GM23248 (cell line): ENCODE results near the gene NCK2.
"Not testable (repeated sequence)": the region's sequence is repeated elsewhere in the genome, so short reads cannot be mapped to it uniquely, and the experiment has no call there.

Source experiments
- EZH2 ChIP-seq: fragments of 200-600 bp; sonication (generic); IDR thresholded peaks from 2 replicates; pipeline ENCODE4 v1.6.1; 2018; ENCODE audit warnings: antibody characterized with exemption, mild to moderate bottlenecking; ENCODE audit not compliant: insufficient read depth, poor library complexity, severe bottlenecking
- EZH2phosphoT487 ChIP-seq: fragments of 200-600 bp; sonication (generic); IDR thresholded peaks from 2 replicates; pipeline ENCODE4 v1.6.1; 2018; ENCODE audit warnings: antibody characterized with exemption, moderate library complexity, mild to moderate bottlenecking, low read depth; ENCODE audit not compliant: insufficient read depth

GRCh38 chr2:105897694-105898093 is 153.0 kb downstream of the NCK2 start:
- TF ChIP-seq EZH2, EZH2phosphoT487: not testable (repeated sequence)
